Dendritic cell treated with granulocyte-macrophage colony-stimulating factor and Interleukin-4, amounts not matched to agents 40 ng/mL and 50 ng/mL, for 4 days (primary cell): ENCODE data around the gene TMEM72.

ENCODE experiments used
- H3K27ac Mint-ChIP-seq: one replicate; pipeline ENCODE4 v1.8.0; 2022; ENCODE audit warnings: mild to moderate bottlenecking, mixed read lengths
- H3K27me3 Mint-ChIP-seq: one replicate; pipeline ENCODE4 v1.8.0; 2022; ENCODE audit warnings: mild to moderate bottlenecking, mixed read lengths
- H3K36me3 Mint-ChIP-seq: one replicate; pipeline ENCODE4 v1.8.0; 2022; ENCODE audit warnings: low read depth, mixed read lengths
- H3K4me1 Mint-ChIP-seq: one replicate; pipeline ENCODE4 v1.8.0; 2022; ENCODE audit warnings: low read depth, mixed read lengths
- H3K4me3 Mint-ChIP-seq: one replicate; pipeline ENCODE4 v1.8.0; 2022; ENCODE audit warnings: mild to moderate bottlenecking, moderate library complexity, mixed read lengths
- H3K9me3 Mint-ChIP-seq: one replicate; pipeline ENCODE4 v1.8.0; 2022; ENCODE audit warnings: mixed read lengths
- intact Hi-C: fragments of 100-400 bp; cut with micrococcal nuclease; formaldehyde crosslinking; loops from one replicate; pipeline ENCODE4 v1.15.0; 2022

Gene TMEM72

DNA sequence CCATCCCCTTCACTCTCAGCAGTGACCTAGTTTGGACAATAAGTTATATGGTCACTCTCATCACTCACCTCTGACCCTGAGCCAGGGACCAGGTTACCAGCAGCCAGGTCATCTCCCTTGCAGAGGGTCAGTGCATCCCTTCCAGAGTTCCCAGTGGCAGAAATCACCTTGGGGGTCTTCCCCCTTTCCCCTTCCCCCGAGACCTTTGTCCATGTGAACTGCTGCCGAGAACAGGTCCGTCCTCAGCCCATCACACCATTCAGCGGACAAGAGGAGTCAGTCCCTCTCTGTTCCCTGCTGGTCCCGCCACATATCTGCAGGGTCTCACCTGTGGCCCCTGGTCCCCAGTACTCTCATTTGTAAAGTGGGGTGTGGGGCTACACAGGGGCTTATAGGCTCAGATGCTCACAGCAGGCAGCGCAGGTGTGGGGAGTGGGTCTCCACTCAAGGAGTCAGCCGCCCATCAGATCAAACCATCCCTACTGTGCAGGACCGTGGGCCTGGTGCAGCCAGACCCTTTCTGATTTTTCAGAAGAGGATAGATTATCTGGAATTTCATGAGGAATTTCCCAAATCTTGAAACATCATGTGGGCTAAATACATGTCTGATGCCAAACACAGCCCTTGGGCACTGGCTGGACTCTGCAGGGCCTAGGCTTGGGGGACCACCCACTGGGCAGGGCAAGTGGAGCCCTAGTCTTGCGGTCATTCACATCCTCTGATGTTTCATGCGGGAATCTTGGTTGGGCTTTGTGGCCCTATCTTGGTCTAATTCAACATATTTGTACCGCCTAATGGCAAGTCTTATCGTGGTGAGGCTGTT is 61.0 kb downstream of the TMEM72 start:
- H3K9me3 Mint-ChIP-seq: no peaks in the 10 kb centered on the region
- H3K27me3 Mint-ChIP-seq: no peaks in the 10 kb centered on the region
- peaks cover 91% of the 10 kb centered on the region for H3K4me1 Mint-ChIP-seq
- H3K36me3 Mint-ChIP-seq: peaks cover 82% of the 10 kb centered on the region
- H3K4me3 Mint-ChIP-seq: peak overlapping the region; percentile 38
- peak overlapping the region; percentile 88 for H3K27ac Mint-ChIP-seq
- intact Hi-C loops: no loop called here

DNA sequence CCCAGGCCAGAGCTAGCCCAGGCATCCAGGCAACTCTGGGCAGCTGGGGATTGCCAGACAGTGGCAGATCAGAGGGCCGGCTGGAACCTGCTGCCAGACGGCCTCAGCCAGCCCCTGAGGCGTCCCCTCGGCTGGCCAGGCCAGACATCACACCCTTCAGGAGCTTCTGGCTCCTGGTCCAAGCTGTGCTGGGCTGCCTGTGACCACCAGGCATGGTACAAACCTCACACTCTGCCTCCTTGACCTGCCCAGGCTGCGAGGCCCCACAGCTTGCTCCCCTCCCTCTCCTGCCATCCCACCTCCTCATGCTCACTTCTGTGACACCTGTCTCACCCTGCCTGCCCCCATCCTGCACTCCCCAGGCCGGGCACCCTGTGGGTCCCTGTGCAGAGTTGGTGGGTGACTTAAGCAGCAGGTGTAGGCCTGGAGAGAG is 61.8 kb downstream of the TMEM72 start:
- Mint-ChIP-seq H3K27me3 (no peaks in the 10 kb centered on the region), H3K27ac (peak overlapping the region; percentile 88), H3K4me3 (peak overlapping the region; percentile 47), H3K36me3 (peaks cover 89% of the 10 kb centered on the region), H3K9me3 (no peaks in the 10 kb centered on the region), H3K4me1 (peaks cover 91% of the 10 kb centered on the region)
- intact Hi-C loops: no loop called here

DNA sequence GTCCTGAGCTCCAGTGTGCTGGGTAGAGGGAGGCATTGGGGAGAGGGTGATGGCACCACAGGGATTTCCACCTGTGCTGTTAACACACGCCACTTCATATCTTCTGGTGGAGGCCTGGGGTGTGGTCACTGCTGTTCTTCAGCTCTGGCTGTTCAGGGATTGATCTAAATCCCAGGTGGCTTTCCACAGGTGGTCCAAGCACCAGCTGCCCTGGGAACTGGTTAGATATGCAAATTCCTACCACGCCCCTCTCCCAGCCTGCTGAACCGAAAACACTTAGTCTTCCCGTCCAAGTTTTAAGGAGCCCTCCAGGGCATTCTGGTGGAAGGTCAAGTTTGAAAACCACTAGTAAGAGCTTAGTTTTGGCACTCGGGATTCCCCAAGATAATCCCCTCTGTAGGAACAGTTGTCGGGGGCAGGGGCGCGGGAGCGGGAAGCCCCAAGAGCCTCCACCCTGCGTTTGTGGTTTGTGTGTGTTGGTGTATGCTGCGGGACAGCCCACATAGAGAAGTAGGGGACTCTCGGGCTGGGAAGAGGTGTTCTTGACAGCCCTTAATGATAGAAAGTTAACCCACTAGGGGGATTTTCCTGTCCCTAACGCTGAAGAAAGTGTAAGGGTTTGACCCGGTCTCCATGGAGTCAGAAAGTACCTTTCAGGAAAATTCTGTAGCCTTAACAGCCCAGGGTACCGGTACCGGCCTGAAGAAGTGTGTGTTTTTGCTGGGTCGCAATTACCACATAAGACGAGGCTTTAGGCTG is 62.4 kb downstream of the TMEM72 start:
- peak overlapping the region; percentile 47 for H3K4me3 Mint-ChIP-seq
- intact Hi-C loops: loop anchor here (2.0 kb wide), 1 partner anchor 15 kb away; the partner anchor contains the start of gene RASSF4
- H3K9me3 Mint-ChIP-seq: no peaks in the 10 kb centered on the region
- H3K36me3 Mint-ChIP-seq: peaks cover 92% of the 10 kb centered on the region
- H3K4me1 Mint-ChIP-seq: peaks cover 91% of the 10 kb centered on the region
- no peaks in the 10 kb centered on the region for H3K27me3 Mint-ChIP-seq
- peak overlapping the region; percentile 88 for H3K27ac Mint-ChIP-seq

DNA sequence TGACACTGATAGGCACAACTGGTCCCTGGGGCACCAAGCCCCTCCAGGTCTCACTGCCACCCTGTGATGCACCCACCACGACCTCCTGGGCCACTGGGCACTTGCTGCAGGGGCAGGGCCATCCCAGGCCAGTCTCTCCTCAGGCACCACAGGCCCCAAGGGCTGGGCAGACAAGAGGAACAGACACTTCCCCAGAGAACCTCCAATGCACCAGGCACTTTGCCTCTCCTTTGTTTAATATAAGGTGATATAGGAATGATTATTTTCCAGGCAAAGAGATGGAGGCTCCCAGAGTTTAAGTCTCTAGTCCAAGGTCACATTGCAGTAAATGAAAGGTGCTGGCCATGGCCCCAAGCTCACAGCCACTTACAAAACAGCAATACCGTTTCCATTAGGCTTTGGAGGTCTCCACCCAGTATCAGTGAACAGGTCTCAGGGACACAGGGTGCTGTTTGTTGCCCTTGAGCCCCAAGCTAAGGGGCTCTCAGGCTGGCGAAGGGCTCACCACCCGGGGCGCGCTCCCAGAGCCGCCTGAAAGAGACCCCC is 63.0 kb downstream of the TMEM72 start:
- Mint-ChIP-seq H3K27me3 (no peaks in the 10 kb centered on the region), H3K9me3 (no peaks in the 10 kb centered on the region), H3K27ac (peak overlapping the region; percentile 88), H3K36me3 (peaks cover 92% of the 10 kb centered on the region), H3K4me3 (peak overlapping the region; percentile 21), H3K4me1 (peaks cover 91% of the 10 kb centered on the region)
- intact Hi-C loops: loop anchor here (2.0 kb wide), 1 partner anchor 15 kb away; the partner anchor contains the start of gene RASSF4

DNA sequence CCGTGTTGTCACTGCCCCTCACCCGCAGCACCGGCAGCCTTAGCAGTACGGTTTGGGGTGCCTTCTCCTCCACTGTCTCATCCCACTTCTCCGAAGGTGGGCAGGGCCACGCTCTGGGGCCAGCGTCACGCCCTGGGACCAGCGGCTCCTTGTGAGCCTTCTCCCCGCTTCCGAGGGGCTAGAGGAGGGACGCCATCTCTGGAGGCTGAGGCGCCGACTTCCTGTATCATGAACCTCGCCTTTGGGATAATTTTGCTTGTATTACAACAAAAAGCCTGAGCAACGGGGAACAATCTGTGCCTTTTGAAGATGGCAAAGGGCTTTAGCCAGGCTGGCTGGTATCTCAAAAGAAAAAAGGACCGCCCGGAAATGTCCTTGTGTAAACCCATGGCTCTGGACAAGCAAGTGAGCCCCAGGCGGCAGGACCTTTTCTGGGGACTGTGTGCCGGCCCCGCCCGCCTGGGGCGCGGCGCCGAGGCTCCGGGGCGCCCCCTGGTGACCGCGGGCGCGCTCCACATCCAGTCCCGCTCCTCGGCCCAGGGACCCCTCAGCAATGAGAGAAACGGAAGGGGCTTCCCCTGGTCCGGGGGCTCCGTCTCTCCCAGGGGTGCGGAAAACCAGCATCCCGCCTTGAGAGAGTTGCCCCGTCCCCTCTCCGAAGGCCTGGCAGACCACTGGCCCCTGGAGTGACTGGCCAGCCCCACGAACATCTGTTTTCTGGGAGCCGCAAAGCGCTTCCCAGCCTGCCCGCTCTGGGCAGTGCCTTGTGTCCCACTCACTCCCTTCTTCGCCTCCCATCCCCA is 63.7 kb downstream of the TMEM72 start:
- Mint-ChIP-seq H3K4me1 (peaks cover 91% of the 10 kb centered on the region), H3K4me3 (peak overlapping the region; percentile 46)

DNA sequence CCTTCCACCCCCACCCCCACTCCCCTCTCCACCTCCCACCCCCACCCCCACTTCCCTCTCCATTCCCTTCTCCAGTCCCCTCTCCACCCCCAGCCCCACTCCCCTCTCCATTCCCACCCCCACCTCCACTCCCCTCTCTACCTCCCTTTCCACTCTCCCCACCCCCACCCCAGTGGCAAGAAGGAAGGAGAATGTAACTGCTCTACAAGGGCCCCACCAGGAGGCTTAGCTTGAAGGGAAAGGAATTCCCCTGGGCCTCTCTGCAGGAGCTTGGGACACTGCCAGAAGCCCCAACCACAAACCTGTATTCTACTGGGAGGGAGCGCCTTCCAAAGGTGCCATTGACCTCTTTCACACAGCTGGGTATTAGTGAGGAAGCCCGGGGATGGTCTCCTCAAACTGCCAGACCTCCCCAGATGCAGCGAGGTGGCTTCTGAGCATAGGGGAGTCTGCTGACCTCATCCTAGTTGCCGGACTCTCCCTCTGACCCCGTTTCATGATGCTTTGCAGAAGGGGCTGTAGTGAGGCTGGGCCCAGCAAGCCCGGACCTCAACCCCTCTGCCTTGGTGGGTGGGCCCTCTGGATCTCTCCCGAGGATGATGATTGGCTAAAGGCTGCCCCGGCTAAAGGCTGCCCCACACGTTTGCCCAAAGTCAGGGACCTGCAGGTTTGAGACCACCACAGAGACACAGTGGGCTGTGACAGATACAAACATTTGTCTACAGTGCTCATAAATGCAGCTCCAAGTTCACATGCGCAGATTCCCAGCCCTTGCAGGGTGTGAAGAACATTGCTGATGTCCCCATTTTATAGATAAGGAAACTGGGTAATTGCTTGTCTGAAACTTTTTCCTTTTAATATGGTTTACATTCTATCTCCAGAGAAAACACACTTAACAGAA is 64.5 kb downstream of the TMEM72 start:
- H3K27ac Mint-ChIP-seq: peak overlapping the region; percentile 88
- H3K27me3 Mint-ChIP-seq: no peaks in the 10 kb centered on the region
- H3K36me3 Mint-ChIP-seq: peaks cover 92% of the 10 kb centered on the region
- peak overlapping the region; percentile 46 for H3K4me3 Mint-ChIP-seq
- intact Hi-C loops: loop anchor here (1.0 to 2.0 kb wide), 2 partner anchors 17 to 43 kb away; partner anchors contain the start of gene RASSF4
- peaks cover 91% of the 10 kb centered on the region for H3K4me1 Mint-ChIP-seq
- H3K9me3 Mint-ChIP-seq: no peaks in the 10 kb centered on the region

More for the DNA sequence above, 63.7 kb downstream of the TMEM72 start:
- peak overlapping the region; percentile 88 for H3K27ac Mint-ChIP-seq
- intact Hi-C loops: loop anchor here (1.0 to 2.0 kb wide), 2 partner anchors 16 to 43 kb away; partner anchors contain the start of gene RASSF4
- H3K36me3 Mint-ChIP-seq: peaks cover 92% of the 10 kb centered on the region
- H3K9me3 Mint-ChIP-seq: no peaks in the 10 kb centered on the region
- H3K27me3 Mint-ChIP-seq: no peaks in the 10 kb centered on the region

DNA sequence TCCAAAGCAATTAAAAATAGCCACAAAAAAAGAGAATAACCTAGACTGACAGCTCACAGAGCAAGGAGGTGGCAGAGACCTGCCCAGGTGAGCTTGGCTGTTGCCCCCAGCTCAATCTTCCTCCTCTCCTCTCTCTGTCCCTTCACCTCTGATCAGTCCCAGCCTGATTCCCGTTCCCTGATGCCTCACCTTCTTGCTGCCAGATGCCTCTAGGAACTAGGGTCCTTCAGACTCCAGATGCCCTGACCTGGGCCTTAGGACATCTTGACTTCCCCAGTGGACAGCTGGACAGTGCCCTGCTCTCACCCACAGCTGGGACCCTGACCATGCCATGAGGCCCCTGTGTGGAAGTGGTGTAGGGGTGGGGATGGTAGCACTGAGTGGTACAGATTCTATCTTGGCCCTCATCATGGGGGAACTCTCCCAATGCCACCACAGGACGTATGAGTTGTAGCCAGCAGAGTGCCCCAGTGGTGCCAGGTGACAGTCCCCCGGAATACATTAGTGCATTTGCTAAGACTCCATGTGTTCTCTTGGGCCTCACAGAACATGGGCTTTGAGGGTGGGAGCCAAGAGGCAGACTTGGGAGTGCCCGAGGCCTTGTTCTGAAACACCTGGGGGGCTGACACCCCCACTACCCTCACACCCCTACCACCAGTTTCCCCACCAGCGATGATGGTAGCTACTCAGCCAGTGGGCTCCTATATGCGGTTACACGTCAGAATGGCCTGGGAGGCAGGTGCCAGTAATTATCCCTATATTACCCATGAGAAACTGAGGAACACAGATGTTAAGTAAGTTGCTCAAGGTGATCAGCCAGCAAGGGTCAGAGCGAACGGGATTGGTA is 65.4 kb downstream of the TMEM72 start:
- H3K27ac Mint-ChIP-seq: peak overlapping the region; percentile 39
- intact Hi-C loops: no loop called here
- H3K4me1 Mint-ChIP-seq: peaks cover 90% of the 10 kb centered on the region
- no peaks in the 10 kb centered on the region for H3K27me3 Mint-ChIP-seq
- H3K9me3 Mint-ChIP-seq: no peaks in the 10 kb centered on the region
- H3K4me3 Mint-ChIP-seq: no peak overlapping the region
- peaks cover 92% of the 10 kb centered on the region for H3K36me3 Mint-ChIP-seq

DNA sequence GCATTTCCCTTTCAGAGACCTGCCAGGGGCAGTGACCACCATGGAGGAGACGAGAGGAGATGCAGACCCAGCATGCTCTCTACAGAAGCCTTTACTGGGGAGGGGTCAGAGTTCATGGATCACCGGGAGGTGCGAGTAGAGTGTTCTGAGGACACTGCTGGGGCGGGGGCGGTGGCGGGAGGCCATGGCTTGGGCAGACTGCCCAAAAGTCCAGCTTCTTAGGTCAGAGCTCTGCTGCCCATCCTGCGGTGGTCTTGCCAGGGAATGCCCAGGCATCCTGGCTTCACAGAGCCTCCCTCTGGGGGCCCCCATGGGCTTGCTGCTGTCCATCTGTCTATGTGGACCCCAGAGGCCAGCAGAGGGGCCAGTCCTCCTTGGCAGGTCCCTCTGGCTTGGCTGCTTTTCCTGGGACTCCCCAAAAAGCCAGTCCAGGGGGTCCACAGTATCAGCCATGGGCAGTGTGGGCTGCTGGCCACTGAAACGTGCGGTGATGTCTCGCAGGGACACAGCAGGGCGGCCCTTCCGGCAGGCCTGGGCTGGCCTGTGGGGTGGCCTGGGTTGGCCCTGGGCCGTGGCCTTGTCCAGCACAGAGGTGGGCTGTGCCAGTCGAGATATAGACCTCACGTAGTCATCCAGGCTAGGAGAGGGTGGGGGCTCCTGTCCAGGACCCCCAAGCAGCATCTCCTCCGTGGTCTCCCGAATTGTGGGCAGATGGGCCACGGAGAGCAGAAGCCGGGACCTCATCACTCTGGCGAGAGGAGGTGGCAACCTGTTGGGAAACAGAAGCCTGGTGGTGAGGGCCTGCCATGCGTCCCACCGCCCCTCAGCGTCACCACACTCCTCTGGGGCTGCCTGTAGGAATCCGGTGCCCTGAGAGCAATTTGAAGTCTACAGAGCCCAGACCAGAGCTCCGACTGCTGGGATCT is 66.4 kb downstream of the TMEM72 start:
- intact Hi-C loops: no loop called here
- Mint-ChIP-seq H3K4me1 (peaks cover 85% of the 10 kb centered on the region), H3K9me3 (no peaks in the 10 kb centered on the region), H3K27me3 (no peaks in the 10 kb centered on the region), H3K27ac (peak overlapping the region; percentile 69), H3K36me3 (peaks cover 92% of the 10 kb centered on the region), H3K4me3 (no peak overlapping the region)

DNA sequence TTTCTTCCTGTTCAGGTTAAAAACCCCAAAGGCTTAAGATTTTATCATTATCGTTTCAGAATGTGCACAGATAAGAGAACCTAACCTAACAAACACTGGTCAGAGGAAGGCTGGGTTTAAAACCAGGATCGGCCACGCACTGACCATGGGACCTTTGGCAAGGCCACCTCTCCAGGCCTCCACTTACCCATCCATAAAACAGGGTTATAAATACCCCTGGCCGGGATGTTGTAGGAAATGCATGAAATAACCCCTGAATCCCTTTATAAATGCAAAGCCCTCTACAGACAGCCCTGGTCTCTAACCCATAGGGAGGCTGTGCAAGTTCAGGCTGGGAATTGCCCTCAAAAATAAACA is 67.1 kb downstream of the TMEM72 start:
- Mint-ChIP-seq H3K27me3 (no peaks in the 10 kb centered on the region), H3K4me1 (peaks cover 79% of the 10 kb centered on the region), H3K27ac (peak overlapping the region; percentile 69), H3K36me3 (peaks cover 92% of the 10 kb centered on the region), H3K4me3 (no peak overlapping the region), H3K9me3 (no peaks in the 10 kb centered on the region)
- intact Hi-C loops: no loop called here

DNA sequence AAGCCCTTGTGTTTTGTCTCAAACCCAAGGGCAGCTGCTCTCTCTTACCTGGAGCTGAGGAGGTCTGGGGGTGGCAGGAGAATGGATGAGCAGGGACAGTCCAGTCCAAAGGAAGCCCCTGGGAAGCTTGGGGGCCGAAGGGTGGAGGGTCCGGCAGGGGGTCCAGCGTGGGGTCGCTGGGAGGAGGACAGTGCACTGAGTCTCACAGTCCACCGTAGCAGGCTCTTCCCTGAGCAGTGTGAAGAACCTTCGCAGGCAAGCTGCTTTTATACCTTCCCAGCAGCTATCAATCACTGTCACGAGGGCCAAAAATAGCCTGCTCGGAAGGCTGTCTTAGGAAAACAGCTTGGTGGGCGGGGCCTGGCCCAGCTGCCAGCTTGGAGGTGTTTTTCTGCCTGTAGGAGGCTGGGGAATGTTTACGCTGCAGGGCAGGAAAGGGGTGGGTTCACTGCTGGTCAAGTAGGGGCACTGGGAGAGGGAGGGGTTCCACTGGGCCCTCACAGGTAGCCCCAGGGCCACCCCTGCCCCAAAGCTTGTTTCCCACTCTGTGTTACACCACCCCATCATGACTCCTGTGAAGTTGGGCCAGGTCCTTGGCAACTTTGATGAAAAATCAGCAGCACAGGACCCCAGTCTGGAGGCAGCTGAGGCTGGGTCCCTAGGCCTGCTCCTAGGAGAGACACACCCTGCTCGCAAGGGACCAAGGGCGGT is 67.6 kb downstream of the TMEM72 start, which contains the start of gene DEPP1:
TSS of gene DEPP1 (minus strand) at position 240 of the 711 bp plus-strand sequence. CDS start 779 bp downstream, outside the sequence.
- intact Hi-C loops: no loop called here
- Mint-ChIP-seq H3K27me3 (no peaks in the 10 kb centered on the region), H3K9me3 (no peaks in the 10 kb centered on the region), H3K4me1 (peaks cover 74% of the 10 kb centered on the region), H3K27ac (peak within 1 kb of the TSS; percentile 69), H3K4me3 (no peak within 1 kb of the TSS), H3K36me3 (peaks cover 92% of the 10 kb centered on the region)
